SKM-1 (cell line): ENCODE results near the gene PCGF6.
"Not testable (repeated sequence)": the region's sequence is repeated elsewhere in the genome, so short reads cannot be mapped to it uniquely, and the experiment has no call there.

Source experiments
- DNase-seq: peaks from one replicate; lab custom pipeline; 2025; ENCODE audit not compliant: unreplicated experiment; lab: John Stamatoyannopoulos, UW

PCGF6 gene

DNA sequence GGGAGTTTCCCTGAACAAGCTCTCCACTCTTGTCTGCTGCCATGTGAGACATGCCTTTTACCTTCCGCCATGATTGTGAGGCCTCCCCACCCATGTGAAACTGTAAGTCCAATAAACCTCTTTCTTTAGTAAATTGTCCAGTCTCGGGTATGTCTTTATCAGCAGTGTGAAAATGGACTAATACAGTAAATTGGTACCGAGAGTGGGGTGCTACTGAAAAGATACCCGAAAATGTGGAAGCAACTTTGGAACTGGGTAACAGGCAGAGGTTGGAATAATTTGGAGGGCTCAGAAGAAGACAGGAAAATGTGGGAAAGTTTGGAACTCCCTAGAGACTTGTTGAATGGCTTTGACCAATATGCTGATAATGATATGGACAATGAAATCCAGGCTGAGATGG lies 92.0 kb downstream of the PCGF6 start:
- not testable (repeated sequence) for DNase-seq

DNA sequence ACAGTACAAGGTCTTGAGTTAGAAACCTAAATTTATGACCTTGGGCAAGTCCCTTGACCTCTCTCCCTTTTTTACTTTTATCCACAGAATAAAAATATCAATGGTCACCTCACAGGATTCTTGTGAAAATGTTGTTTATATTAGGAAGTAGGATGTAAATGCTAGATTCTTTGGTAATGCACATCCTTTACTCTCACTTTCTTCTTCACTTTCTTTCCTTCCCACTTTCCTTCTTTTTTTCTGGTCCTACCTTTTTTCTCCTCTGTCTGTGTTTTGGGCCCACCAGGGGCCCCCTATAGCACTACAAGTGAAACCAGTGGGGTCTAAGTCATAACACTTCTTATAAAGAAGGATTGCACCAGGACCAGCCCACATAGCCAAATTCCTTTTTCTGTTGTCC lies 93.1 kb downstream of the PCGF6 start:
- no peak for DNase-seq

DNA sequence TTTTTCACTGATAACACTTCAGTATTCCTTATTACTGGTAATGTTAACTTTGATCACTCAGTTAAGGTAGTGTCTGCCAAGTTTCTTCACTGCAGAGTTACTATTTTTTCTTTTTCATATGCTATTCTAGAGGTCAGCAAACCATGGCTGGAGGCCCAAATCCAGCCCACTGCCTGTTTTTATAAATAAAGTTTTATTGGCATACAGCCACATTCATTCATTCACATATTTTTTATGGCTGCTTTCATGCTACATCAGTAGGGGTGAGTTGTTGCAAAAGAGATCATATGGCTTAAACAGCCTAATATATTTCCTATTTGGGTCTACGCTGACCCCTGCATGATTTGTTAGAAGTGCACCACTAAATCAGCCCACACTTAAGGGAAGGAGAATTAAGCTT lies 94.3 kb downstream of the PCGF6 start:
- DNase-seq = no peak

DNA sequence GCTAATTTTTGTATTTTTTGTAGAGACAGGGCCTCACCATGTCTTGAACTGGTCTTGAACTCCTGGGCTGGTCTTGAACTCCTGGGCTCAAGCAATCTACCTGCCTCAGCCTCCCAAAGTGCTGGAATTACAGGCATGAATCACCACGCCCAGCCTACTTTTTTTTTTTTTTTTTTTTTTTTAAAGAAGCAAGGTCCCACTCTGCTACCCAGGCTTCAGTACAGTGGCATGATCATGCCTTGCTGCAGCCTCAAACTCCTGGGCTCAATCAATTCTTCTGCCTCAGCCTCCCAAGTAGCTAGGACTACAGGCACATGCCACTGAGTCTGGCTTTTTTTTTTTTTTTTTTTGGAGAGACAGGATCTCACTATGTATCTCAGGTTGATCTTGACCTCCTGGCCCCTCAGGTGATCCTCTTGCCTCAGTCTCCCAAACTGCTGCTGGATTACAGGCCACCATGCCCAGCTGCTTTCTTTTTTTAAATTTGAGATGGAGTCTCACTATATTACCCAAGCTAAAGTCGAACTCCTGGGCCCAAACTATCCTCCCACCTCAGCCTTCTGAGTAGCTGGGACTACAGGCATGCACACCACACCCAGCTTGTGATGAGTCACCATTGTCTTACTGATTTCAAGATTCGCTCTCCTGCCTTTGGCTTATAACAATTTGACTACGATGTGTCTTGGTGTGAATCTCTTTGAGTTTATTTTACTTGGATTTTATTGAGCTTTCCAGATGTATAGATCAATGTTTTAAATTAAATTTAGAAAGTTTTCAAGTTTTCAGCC lies 96.2 kb downstream of the PCGF6 start:
- DNase-seq = no peak

DNA sequence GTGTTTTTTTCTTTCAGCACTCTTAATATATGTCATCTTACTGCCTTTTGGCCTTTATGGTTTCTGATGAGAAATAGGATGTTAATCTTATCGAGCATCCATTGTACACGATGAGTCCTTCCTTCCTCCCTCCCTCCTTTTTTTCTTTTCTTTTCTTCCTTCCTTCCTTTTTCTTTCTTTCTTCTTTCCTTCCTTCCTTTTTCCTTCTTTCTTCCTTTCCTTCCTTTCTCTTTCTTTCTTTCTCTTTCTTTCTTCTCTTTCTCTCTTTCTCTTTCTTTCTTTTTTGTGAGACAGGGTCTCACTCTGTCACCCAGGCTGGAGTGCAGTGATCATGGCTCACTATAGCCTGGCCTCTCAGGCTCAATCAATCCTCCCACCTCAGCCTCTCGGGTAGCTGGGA lies 96.8 kb downstream of the PCGF6 start:
- DNase-seq = no peak
